ENCODE results near the gene CHST15. TPM values are rescaled to one million over a fixed set of nuclear protein-coding genes. Genes with fewer than 3 reads are reported as not detected.
A peak's percentile ranks its signal among the peaks of the same experiment; 100 is the strongest.

Gene CHST15
- total RNA-seq, 6 donors from 2014 or later: 16.1 to 54.5 (median 27.3) TPM

DNA sequence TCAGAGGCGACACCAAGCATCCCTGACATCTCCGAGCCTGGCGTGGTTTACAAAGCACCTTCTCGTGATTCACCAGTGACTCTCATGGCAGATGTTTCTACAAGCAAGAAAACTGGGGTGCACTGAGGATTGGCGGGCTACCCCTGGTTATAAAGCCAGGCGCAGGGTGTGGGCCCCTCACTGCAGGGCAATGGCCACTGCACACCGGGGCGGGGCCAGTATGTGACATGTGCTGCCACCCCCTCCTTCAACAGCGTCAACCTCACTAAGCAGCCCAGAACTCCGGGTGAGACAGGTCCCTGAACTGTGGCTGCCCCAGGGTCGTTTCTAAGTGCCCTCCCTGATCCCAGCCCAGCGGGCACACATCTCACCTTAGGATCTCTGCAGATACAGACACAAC lies 63.8 kb downstream of the CHST15 start:
- TF ChIP-seq, protein P1, sequence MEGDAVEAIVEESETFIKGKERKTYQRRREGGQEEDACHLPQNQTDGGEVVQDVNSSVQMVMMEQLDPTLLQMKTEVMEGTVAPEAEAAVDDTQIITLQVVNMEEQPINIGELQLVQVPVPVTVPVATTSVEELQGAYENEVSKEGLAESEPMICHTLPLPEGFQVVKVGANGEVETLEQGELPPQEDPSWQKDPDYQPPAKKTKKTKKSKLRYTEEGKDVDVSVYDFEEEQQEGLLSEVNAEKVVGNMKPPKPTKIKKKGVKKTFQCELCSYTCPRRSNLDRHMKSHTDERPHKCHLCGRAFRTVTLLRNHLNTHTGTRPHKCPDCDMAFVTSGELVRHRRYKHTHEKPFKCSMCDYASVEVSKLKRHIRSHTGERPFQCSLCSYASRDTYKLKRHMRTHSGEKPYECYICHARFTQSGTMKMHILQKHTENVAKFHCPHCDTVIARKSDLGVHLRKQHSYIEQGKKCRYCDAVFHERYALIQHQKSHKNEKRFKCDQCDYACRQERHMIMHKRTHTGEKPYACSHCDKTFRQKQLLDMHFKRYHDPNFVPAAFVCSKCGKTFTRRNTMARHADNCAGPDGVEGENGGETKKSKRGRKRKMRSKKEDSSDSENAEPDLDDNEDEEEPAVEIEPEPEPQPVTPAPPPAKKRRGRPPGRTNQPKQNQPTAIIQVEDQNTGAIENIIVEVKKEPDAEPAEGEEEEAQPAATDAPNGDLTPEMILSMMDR (IDR thresholded peaks at IDR 0.05): no peak
- TF ChIP-seq POLR2AphosphoS5 (IDR thresholded peaks at IDR 0.05) (no peak), EP300 (IDR thresholded peaks at IDR 0.05) (no peak)
- Histone ChIP-seq H3K4me3 (no peak overlapping the region), H3K9me3 (no peaks in the 10 kb centered on the region), H3K4me1 (peaks cover 13 to 40% (median 25%) of the 10 kb centered on the region in 4 donors), H3K27me3 (no peaks in the 10 kb centered on the region), H3K36me3 (peaks cover 0 to 13% (median 0%) of the 10 kb centered on the region in 4 donors), H3K27ac (no peak overlapping the region)
- ATAC-seq (ENCODE audit: low FRiP score in 2 of 2): no peak
- WGBS, 2 donors: 73 to 78% methylated on average over 7 to 12 of the region's 12 CpGs
- DNase-seq: no peak

DNA sequence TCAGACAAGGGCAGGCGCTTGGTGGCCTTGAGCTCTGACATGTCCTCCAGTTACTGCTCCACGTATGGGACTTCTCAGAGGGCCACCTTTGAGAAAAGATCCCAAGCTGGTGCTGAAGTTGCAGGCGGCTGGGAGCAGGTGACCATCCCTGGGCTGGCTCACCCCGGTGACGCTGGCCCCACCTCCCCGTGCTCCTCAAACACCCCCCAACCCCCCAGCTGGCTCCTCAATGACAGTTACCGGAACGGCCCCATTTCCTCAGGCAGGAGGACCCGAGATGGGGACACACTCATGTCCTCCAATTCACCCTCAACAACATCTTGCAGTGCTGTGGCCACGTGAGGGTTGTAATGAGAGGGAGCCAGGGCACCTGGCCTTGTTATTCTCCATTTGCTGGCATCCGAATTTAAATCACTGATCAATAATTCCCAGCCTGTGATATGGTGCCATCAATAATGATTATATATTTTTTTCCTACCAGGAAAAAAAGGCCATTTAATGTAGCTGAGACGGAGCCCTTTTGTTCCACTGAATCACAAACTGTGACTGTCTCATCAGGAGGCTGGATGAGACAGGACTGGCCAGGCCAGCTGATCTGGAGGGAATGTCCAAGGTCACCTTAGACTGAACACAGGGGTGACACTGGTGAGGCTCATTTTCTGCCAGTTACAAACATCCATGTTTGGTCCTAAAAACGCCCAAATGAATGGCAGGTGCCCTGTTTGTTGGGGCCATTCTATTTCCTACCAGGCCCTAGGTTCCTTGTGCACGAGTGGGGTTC lies 64.5 kb downstream of the CHST15 start:
- WGBS, 2 donors: 89 to 92% methylated on average over 7 to 14 of the region's 14 CpGs
- ATAC-seq (ENCODE audit: low FRiP score in 2 of 2): no peak

DNA sequence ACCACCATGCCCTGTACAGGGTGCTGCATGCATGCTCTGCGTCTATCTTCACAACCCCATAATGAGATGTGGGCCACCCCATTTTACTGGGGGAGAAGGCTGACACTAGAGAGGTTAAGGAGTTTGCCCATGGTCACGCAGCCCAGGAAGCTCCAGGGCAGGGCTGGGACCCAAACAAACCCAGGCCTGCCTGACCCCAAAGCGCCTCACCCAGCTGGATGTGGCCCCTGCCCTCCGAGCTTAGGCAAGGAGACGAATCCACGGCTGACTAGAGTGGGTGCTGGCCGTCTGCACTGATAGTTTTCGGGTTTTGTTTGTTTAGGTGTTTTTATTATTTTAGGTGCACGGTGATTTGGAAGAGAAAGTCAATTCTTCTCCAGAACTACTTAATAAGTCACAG lies 65.7 kb downstream of the CHST15 start:
- 62 to 71% methylated on average over 8 to 9 of the region's 9 CpGs for WGBS, 2 donors
- peaks cover 13 to 28% (median 14%) of the 10 kb centered on the region in 4 donors for H3K4me1 ChIP-seq

More for the DNA sequence above, 64.5 kb downstream of the CHST15 start:
- no peak for DNase-seq
- Histone ChIP-seq H3K27me3 (no peaks in the 10 kb centered on the region), H3K36me3 (peaks cover 0 to 8% (median 0%) of the 10 kb centered on the region in 4 donors), H3K4me1 (peaks cover 13 to 34% (median 22%) of the 10 kb centered on the region in 4 donors), H3K9me3 (no peaks in the 10 kb centered on the region), H3K4me3 (no peak overlapping the region), H3K27ac (no peak overlapping the region)
- no peak for TF ChIP-seq POLR2AphosphoS5 (IDR thresholded peaks at IDR 0.05)
- TF ChIP-seq POLR2A (IDR thresholded peaks at IDR 0.05): no peak
- no peak for TF ChIP-seq EP300 (IDR thresholded peaks at IDR 0.05)
- TF ChIP-seq, protein P1 (IDR thresholded peaks at IDR 0.05): no peak

DNA sequence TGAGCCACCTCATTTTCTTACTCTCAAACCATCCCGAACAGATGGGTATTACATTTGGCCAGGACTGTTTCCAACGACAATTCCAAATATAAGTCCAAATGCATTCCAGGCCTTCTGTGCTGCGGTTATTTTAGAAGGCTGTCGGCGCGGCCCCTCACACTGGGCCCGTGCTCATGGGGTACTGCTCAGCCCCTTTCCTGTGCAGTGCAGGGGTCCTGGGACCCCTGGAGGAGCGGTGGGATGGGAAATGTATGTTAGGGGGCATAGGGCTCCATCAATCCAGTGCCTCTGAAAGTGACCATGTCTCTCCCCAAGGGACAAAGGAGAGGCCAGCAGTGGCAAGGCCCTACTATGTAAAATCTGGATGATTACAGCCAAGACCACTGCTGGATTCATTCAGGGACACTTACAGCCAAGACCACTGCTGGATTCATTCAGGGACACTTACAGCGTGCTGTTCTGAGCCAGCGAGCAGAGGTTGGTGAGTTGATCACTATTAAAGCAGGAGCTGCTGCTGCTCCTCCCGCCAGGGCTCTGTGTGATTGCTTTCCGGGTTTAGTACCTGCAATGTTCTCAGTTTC lies 66.3 kb downstream of the CHST15 start:
- Histone ChIP-seq H3K4me1 (peaks cover 13 to 28% (median 14%) of the 10 kb centered on the region in 4 donors), H3K27me3 (no peaks in the 10 kb centered on the region), H3K4me3 (no peak overlapping the region), H3K27ac (peak overlapping the region in 1 of 4 donors; percentile 19), H3K36me3 (peaks cover 0 to 7% (median 0%) of the 10 kb centered on the region in 4 donors), H3K9me3 (no peaks in the 10 kb centered on the region)
- TF ChIP-seq, protein P1 (IDR thresholded peaks at IDR 0.05): no peak
- TF ChIP-seq POLR2AphosphoS5 (IDR thresholded peaks at IDR 0.05) (peak; percentile 66 to 70), POLR2A (IDR thresholded peaks at IDR 0.05) (no peak), EP300 (IDR thresholded peaks at IDR 0.05) (peak in 1 of 4 donors; percentile 25)
- peak in 1 of 2 donors; percentile 13 for ATAC-seq (ENCODE audit: low FRiP score in 2 of 2)
- WGBS, 2 donors: 71 to 89% methylated on average over 6 to 12 of the region's 12 CpGs
- no peak for DNase-seq

More for the DNA sequence above, 65.7 kb downstream of the CHST15 start:
- Histone ChIP-seq H3K4me3 (no peak overlapping the region), H3K9me3 (no peaks in the 10 kb centered on the region), H3K27ac (no peak overlapping the region), H3K27me3 (no peaks in the 10 kb centered on the region), H3K36me3 (peaks cover 0 to 7% (median 0%) of the 10 kb centered on the region in 4 donors)
- TF ChIP-seq, protein P1 (IDR thresholded peaks at IDR 0.05): no peak
- TF ChIP-seq POLR2A (IDR thresholded peaks at IDR 0.05) (no peak), POLR2AphosphoS5 (IDR thresholded peaks at IDR 0.05) (no peak), EP300 (IDR thresholded peaks at IDR 0.05) (no peak)
- DNase-seq (no peak), ATAC-seq (ENCODE audit: low FRiP score in 2 of 2) (no peak)
